ENCODE results near the gene HEATR5B.

- no peak for TF ChIP-seq POLR2AphosphoS5 (IDR thresholded peaks at IDR 0.05; ENCODE audit: low read depth, low read length)
- TF ChIP-seq CTCF (IDR thresholded peaks at IDR 0.05), result no peak
Measured at GRCh38 chr2:36965206-36965605, 119.0 kb downstream of the HEATR5B start.

All from SK-N-SH (cell line).